Neural progenitor cell (in vitro differentiated cells): ENCODE data around the gene ITGA4. TPM values are rescaled to one million over a fixed set of nuclear protein-coding genes. Genes with fewer than 3 reads are reported as not detected.

Experiments used
- DNase-seq: peaks from one replicate; pipeline ENCODE4 v3.0.0-alpha.2; 2016; ENCODE audit warnings: low spot score
- H2AFZ ChIP-seq: fragments of 200-600 bp; sonication (generic); replicated peaks from 2 replicates; pipeline ENCODE4 v1.6.1; 2016; ENCODE audit warnings: antibody characterized with exemption
- H3F3A ChIP-seq: fragments of 200-600 bp; sonication (generic); 2 replicates; pipeline ENCODE4 v1.6.1; 2016; ENCODE audit warnings: antibody characterized with exemption, low read depth
- H3K27ac ChIP-seq: fragments of 200-600 bp; sonication (generic); 2 replicates; pipeline ENCODE4 v1.5.1; 2016; ENCODE audit warnings: mild to moderate bottlenecking
- H3K27me3 ChIP-seq: fragments of 200-600 bp; sonication (generic); 2 replicates; pipeline ENCODE4 v1.6.1; 2016; ENCODE audit warnings: mild to moderate bottlenecking, moderate library complexity
- H3K36me3 ChIP-seq: fragments of 200-600 bp; sonication (generic); 2 replicates; pipeline ENCODE4 v1.5.1; 2016
- H3K4me1 ChIP-seq: fragments of 200-600 bp; sonication (generic); 2 replicates; pipeline ENCODE4 v1.6.1; 2016; ENCODE audit warnings: mixed run types
- H3K4me2 ChIP-seq: fragments of 200-600 bp; sonication (generic); 2 replicates; pipeline ENCODE4 v1.6.1; 2016
- H3K4me3 ChIP-seq: fragments of 200-600 bp; sonication (generic); 2 replicates; pipeline ENCODE4 v1.5.1; 2016
- H3K79me2 ChIP-seq: fragments of 200-600 bp; sonication (generic); 2 replicates; pipeline ENCODE4 v1.6.1; 2016; ENCODE audit warnings: low read depth
- H3K9ac ChIP-seq: fragments of 200-600 bp; sonication (generic); 2 replicates; pipeline ENCODE4 v1.6.1; 2016
- H3K9me3 ChIP-seq: fragments of 200-600 bp; sonication (generic); 2 replicates; pipeline ENCODE4 v1.5.1; 2016; ENCODE audit warnings: low read depth
- H4K20me1 ChIP-seq: fragments of 200-600 bp; sonication (generic); 2 replicates; pipeline ENCODE4 v1.6.1; 2016; ENCODE audit warnings: low read depth
- H3K27ac Mint-ChIP-seq: 3 replicates; pipeline ENCODE4 v1.8.0; 2021; ENCODE audit warnings: mixed read lengths
- H3K27me3 Mint-ChIP-seq: 2 replicates; pipeline ENCODE4 v1.8.0; 2022; ENCODE audit warnings: low read depth, mild to moderate bottlenecking, inconsistent platforms, moderate library complexity, mixed read lengths; ENCODE audit not compliant: insufficient read depth
- H3K36me3 Mint-ChIP-seq: 3 replicates; pipeline ENCODE4 v1.8.0; 2021; ENCODE audit warnings: mixed read lengths
- H3K4me1 Mint-ChIP-seq: 3 replicates; pipeline ENCODE4 v1.8.0; 2021; ENCODE audit warnings: mixed read lengths
- H3K4me3 Mint-ChIP-seq: 3 replicates; pipeline ENCODE4 v1.8.0; 2021; ENCODE audit warnings: mild to moderate bottlenecking, moderate library complexity, mixed read lengths
- H3K9me3 Mint-ChIP-seq: 3 replicates; pipeline ENCODE4 v1.8.0; 2020; ENCODE audit warnings: mixed read lengths
- EZH2 ChIP-seq: fragments of 200-600 bp; sonication (generic); IDR thresholded peaks from 2 replicates; pipeline ENCODE4 v1.6.1; 2017; ENCODE audit warnings: antibody characterized with exemption, mild to moderate bottlenecking, moderate library complexity
- EZH2phosphoT487 ChIP-seq: fragments of 200-600 bp; sonication (generic); IDR thresholded peaks from 2 replicates; pipeline ENCODE4 v1.6.1; 2017; ENCODE audit warnings: antibody characterized with exemption
- total RNA-seq: library from RNA; depleted of rRNA; stranded (reverse); fragments of >200 nt; gene quantifications from 2 replicates; pipeline ENCODE4 v1.2.3, GENCODE V29; 2015; ENCODE audit warnings: low replicate concordance
- TF ChIP-seq, protein P1 (sequence below): fragments of 200-600 bp; sonication (generic); IDR thresholded peaks from 2 replicates; pipeline ENCODE4 v1.5.1; 2017; ENCODE audit warnings: antibody characterized with exemption, mild to moderate bottlenecking

Gene ITGA4
- total RNA-seq, 1 donor from 2014 or later, result 10.2 TPM

DNA sequence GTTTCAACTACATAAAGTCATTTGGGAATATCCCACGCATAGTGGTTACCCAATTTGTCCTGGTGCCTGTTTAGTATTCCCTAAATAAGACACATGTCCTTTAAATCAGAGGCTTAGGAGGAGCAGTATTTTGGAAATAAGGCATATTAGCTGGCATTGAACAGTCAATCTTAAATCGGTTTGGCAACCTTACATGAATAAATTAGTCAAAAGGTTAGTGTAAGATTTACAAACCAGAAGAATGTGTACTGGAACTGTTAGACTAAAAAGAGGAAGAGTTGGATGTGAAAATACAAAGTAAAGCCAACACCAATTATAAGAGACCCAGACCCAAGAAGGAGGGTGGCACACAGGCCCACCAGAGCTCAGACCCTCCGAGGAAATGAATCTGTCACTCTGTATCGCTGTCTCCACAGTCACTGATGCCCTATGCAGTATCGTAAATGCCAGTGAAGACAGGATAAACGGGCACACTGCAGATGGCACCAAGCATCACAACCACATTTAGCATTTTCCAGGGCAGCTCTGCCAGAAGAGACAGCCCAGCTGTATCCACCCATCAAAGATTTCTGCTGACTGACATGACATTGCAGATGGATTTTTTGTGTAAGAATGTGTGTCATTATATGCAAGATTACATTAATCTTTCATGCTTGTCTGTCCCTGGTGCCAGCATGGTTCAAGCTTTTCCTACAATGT lies 109.3 kb downstream of the ITGA4 start:
- Mint-ChIP-seq H3K27ac (no peak overlapping the region), H3K4me3 (no peak overlapping the region), H3K9me3 (no peaks in the 10 kb centered on the region), H3K36me3 (no peaks in the 10 kb centered on the region), H3K27me3 (peaks cover 6% of the 10 kb centered on the region), H3K4me1 (no peaks in the 10 kb centered on the region)
- DNase-seq, result no peak
- Histone ChIP-seq H3K4me1 (no peaks in the 10 kb centered on the region), H3K79me2 (no peaks in the 10 kb centered on the region), H3K9me3 (no peaks in the 10 kb centered on the region), H3K9ac (no peak overlapping the region), H4K20me1 (no peaks in the 10 kb centered on the region), H2AFZ (no peak overlapping the region), H3K4me3 (no peak overlapping the region), H3K27ac (no peak overlapping the region), H3K36me3 (no peaks in the 10 kb centered on the region), H3F3A (no peaks in the 10 kb centered on the region), H3K27me3 (no peaks in the 10 kb centered on the region), H3K4me2 (no peak overlapping the region)
- TF ChIP-seq EZH2phosphoT487, result no peak
- TF ChIP-seq EZH2, result no peak
- TF ChIP-seq, protein P1, sequence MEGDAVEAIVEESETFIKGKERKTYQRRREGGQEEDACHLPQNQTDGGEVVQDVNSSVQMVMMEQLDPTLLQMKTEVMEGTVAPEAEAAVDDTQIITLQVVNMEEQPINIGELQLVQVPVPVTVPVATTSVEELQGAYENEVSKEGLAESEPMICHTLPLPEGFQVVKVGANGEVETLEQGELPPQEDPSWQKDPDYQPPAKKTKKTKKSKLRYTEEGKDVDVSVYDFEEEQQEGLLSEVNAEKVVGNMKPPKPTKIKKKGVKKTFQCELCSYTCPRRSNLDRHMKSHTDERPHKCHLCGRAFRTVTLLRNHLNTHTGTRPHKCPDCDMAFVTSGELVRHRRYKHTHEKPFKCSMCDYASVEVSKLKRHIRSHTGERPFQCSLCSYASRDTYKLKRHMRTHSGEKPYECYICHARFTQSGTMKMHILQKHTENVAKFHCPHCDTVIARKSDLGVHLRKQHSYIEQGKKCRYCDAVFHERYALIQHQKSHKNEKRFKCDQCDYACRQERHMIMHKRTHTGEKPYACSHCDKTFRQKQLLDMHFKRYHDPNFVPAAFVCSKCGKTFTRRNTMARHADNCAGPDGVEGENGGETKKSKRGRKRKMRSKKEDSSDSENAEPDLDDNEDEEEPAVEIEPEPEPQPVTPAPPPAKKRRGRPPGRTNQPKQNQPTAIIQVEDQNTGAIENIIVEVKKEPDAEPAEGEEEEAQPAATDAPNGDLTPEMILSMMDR, result no peak

DNA sequence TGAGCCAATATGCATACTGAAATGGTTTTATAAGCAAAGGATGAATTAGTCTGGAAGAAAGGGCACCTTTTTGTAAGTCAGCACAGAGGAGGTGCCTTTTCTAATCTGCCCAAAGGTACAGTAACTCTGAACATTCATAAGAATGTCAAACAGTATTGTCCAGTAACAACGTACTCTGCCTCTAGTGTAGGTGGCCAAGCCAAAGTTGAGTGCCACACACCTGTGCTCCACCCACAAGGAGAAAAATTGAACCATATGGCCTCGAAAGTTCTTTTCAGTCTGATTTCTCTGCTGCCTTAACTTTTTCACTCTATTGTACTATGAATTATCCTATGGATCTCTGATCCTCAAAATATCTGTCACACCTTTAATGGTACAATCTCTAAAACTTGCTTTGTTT lies 112.9 kb downstream of the ITGA4 start:
- H3K79me2 ChIP-seq, result no peaks in the 10 kb centered on the region
- Mint-ChIP-seq H3K27ac (no peak overlapping the region), H3K4me1 (peaks cover 5% of the 10 kb centered on the region), H3K9me3 (no peaks in the 10 kb centered on the region), H3K4me3 (no peak overlapping the region), H3K27me3 (peaks cover 5% of the 10 kb centered on the region), H3K36me3 (no peaks in the 10 kb centered on the region)
- H4K20me1 ChIP-seq, result no peaks in the 10 kb centered on the region
- no peak for DNase-seq
- no peak overlapping the region for H3K4me2 ChIP-seq
- no peak overlapping the region for H2AFZ ChIP-seq
- no peak overlapping the region for H3K27ac ChIP-seq
- H3K27me3 ChIP-seq, result no peaks in the 10 kb centered on the region
- no peak overlapping the region for H3K9ac ChIP-seq
- no peak overlapping the region for H3K4me3 ChIP-seq
- H3F3A ChIP-seq, result no peaks in the 10 kb centered on the region
- no peaks in the 10 kb centered on the region for H3K36me3 ChIP-seq
- H3K9me3 ChIP-seq, result no peaks in the 10 kb centered on the region
- no peaks in the 10 kb centered on the region for H3K4me1 ChIP-seq
- no peak for TF ChIP-seq EZH2
- TF ChIP-seq EZH2phosphoT487, result no peak
- TF ChIP-seq, protein P1, result no peak

DNA sequence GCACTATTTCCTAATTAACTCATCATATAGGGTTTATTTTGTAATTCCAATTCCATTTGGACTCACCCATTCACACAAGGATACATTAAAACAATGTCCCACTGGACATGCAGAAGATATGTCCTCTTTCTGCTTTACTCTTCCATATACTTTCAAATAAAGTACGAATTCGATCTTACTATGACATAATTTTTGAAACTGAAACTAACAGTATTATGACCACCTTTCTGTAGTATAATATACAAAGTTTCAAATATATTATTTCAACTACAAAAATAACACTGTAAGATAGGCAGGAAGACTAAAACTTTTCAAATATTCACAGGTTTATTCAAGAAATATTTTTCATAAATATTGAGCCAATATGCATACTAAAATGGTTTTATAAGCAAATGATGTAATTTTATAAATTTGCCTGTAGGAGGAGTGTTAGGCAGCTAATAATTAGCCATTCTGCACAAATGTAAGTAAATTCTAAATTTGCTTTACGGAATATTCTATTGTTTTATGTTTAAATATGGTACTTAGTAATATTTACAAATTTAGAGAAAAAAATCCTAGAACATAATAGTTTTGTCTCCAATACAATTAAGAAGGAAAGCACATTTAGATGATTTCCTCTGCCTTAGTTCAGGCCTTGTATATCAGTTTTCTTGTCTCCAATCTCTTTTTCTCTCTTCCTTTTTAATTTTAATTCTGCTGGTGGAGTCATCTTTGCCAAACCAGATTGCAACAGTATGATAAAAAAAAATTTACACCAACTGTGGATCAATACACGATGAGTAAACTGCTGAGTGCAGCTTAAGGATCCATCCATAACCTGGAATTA lies 113.9 kb downstream of the ITGA4 start:
- Histone ChIP-seq H3K79me2 (no peaks in the 10 kb centered on the region), H3K4me2 (no peak overlapping the region), H3K9ac (no peak overlapping the region), H3K27me3 (no peaks in the 10 kb centered on the region), H2AFZ (no peak overlapping the region), H3K4me1 (no peaks in the 10 kb centered on the region), H3F3A (no peaks in the 10 kb centered on the region), H3K9me3 (no peaks in the 10 kb centered on the region), H3K4me3 (no peak overlapping the region), H3K27ac (no peak overlapping the region), H4K20me1 (no peaks in the 10 kb centered on the region), H3K36me3 (no peaks in the 10 kb centered on the region)
- DNase-seq, result no peak
- Mint-ChIP-seq H3K36me3 (no peaks in the 10 kb centered on the region), H3K27ac (no peak overlapping the region), H3K4me3 (no peak overlapping the region), H3K9me3 (no peaks in the 10 kb centered on the region), H3K4me1 (peaks cover 5% of the 10 kb centered on the region), H3K27me3 (peaks cover 3% of the 10 kb centered on the region)
- no peak for TF ChIP-seq EZH2phosphoT487
- TF ChIP-seq EZH2, result no peak
- TF ChIP-seq, protein P1, result no peak
